Mammary epithelial cell (primary cell): ENCODE data around the gene YAP1.

ENCODE experiments used
- EZH2 ChIP-seq: IDR thresholded peaks from 2 replicates; pipeline ENCODE4 v1.6.1; 2012; ENCODE audit warnings: low read length, inconsistent platforms, borderline replicate concordance
- TF ChIP-seq, protein P1 (sequence below), 2 donors: IDR thresholded peaks in 1 of 2; conservative IDR thresholded peaks in 1 of 2; 2 replicates each; pipeline ENCODE4 v1.5.1; 2011 to 2012; ENCODE audit warnings: inconsistent platforms in 2 of 2, low read length in 2 of 2, mild to moderate bottlenecking in 2 of 2, control low read depth in 1 of 2, low read depth in 1 of 2; ENCODE audit not compliant: insufficient read depth in 1 of 2; ENCODE audit errors: extremely low read depth in 1 of 2

- TF ChIP-seq, protein P1, sequence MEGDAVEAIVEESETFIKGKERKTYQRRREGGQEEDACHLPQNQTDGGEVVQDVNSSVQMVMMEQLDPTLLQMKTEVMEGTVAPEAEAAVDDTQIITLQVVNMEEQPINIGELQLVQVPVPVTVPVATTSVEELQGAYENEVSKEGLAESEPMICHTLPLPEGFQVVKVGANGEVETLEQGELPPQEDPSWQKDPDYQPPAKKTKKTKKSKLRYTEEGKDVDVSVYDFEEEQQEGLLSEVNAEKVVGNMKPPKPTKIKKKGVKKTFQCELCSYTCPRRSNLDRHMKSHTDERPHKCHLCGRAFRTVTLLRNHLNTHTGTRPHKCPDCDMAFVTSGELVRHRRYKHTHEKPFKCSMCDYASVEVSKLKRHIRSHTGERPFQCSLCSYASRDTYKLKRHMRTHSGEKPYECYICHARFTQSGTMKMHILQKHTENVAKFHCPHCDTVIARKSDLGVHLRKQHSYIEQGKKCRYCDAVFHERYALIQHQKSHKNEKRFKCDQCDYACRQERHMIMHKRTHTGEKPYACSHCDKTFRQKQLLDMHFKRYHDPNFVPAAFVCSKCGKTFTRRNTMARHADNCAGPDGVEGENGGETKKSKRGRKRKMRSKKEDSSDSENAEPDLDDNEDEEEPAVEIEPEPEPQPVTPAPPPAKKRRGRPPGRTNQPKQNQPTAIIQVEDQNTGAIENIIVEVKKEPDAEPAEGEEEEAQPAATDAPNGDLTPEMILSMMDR (conservative IDR thresholded peaks at IDR 0.05 in 1 of 2, IDR thresholded peaks at IDR 0.05 in 1 of 2; ENCODE audit: extremely low read depth in 1 of 2, insufficient read depth in 1 of 2, low read depth in 1 of 2, low read length in 2 of 2) = no peak
- TF ChIP-seq EZH2 = no peak
These were observed 439 bp downstream of the YAP1 start for GRCh38 chr11:102110761-102111010.
